Cardiac muscle cell (in vitro differentiated cells and primary cell): ENCODE results near the gene MTUS2. TPM values are rescaled to one million over a fixed set of nuclear protein-coding genes. Genes with fewer than 3 reads are reported as not detected.
A peak's percentile ranks its signal among the peaks of the same experiment; 100 is the strongest.

ENCODE experiments used
- DNase-seq, 2 donors: peaks; one replicate each; pipeline versions ENCODE4 v3.0.0 to v3.0.0-alpha.2; 2010 to 2017; ENCODE audit warnings: low read depth in 1 of 2, low spot score in 1 of 2
- H3K27ac ChIP-seq: fragments of 200-600 bp; sonication (generic); 2 replicates; pipeline ENCODE4 v1.5.1; 2016
- H3K27me3 ChIP-seq: fragments of 200-600 bp; sonication (generic); 2 replicates; pipeline ENCODE4 v1.6.0; 2016; ENCODE audit warnings: control low read depth
- H3K36me3 ChIP-seq: fragments of 200-600 bp; sonication (generic); 2 replicates; pipeline ENCODE4 v1.5.1; 2016; ENCODE audit warnings: control low read depth
- H3K4me1 ChIP-seq: fragments of 200-600 bp; sonication (generic); 2 replicates; pipeline ENCODE4 v1.8.1; 2017; ENCODE audit warnings: low read depth, mild to moderate bottlenecking, mixed run types
- H3K4me3 ChIP-seq: fragments of 200-600 bp; sonication (generic); 2 replicates; pipeline ENCODE4 v1.5.1; 2016; ENCODE audit warnings: mild to moderate bottlenecking
- H3K9me3 ChIP-seq: fragments of 200-600 bp; sonication (generic); 2 replicates; pipeline ENCODE4 v1.5.1; 2017; ENCODE audit warnings: low read depth, mild to moderate bottlenecking, control low read depth
- CTCF ChIP-seq: IDR thresholded peaks from 2 replicates; pipeline ENCODE4 v1.5.1; 2012; ENCODE audit warnings: low read depth, mild to moderate bottlenecking, low read length
- polyA plus RNA-seq: library from polyadenylated mRNA; unstranded; fragments of >200 nt; fragmentation: Nextera tagmentation; extraction: Ambion mirVana; gene quantifications from 2 replicates; pipeline ENCODE4 v1.2.1, GENCODE V29; 2016
- total RNA-seq: library from RNA; depleted of rRNA; stranded (reverse); fragments of >200 nt; gene quantifications from 2 replicates; pipeline ENCODE4 v1.2.3, GENCODE V29; 2016

The MTUS2 gene
- total and polyA plus RNA-seq, 2 experiments from 2014 or later = 31.6 to 96.9 TPM

- peak overlapping the region; percentile 50 for H3K27ac ChIP-seq
- peaks cover 2% of the 10 kb centered on the region for H3K36me3 ChIP-seq
- no peak for TF ChIP-seq CTCF
- no peak for DNase-seq
- no peaks in the 10 kb centered on the region for H3K9me3 ChIP-seq
- H3K4me3 ChIP-seq = no peak overlapping the region
- H3K4me1 ChIP-seq = peaks cover 19% of the 10 kb centered on the region
- H3K27me3 ChIP-seq = no peaks in the 10 kb centered on the region
These were observed 720.2 kb downstream of the MTUS2 start for GRCh38 chr13:29540334-29540733.

DNA sequence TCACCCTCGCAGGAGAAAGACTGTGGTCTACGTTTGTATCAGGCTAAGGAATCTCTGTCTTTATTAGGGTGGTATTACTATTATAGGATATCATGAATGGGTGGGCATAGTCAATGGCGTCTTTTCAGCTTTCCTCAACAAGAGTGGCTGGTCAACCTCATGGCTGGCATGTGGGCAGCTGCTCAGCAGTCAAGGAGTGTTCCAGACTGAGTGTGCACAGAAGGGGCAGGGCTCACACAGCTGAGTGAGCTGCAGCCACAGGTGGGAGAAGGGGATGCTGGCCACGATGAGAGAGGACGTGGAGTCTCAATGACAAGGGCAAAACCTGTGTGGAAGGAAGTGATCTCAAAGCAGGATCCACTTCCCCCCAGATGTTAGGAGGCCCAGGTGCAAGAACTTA is 720.7 kb downstream of the MTUS2 start:
- TF ChIP-seq CTCF = no peak
- H3K27ac ChIP-seq = peak overlapping the region; percentile 50
- H3K36me3 ChIP-seq = no peaks in the 10 kb centered on the region
- H3K4me3 ChIP-seq = no peak overlapping the region
- DNase-seq = no peak
- no peaks in the 10 kb centered on the region for H3K9me3 ChIP-seq
- H3K4me1 ChIP-seq = peaks cover 19% of the 10 kb centered on the region
- H3K27me3 ChIP-seq = no peaks in the 10 kb centered on the region

GRCh38 chr13:29541400-29541799 is 721.3 kb downstream of the MTUS2 start:
- no peaks in the 10 kb centered on the region for H3K27me3 ChIP-seq
- DNase-seq = no peak
- no peak for TF ChIP-seq CTCF
- H3K9me3 ChIP-seq = no peaks in the 10 kb centered on the region
- H3K36me3 ChIP-seq = no peaks in the 10 kb centered on the region
- no peak overlapping the region for H3K27ac ChIP-seq
- no peak overlapping the region for H3K4me3 ChIP-seq
- H3K4me1 ChIP-seq = peaks cover 19% of the 10 kb centered on the region

- no peaks in the 10 kb centered on the region for H3K27me3 ChIP-seq
- no peak overlapping the region for H3K27ac ChIP-seq
- no peaks in the 10 kb centered on the region for H3K36me3 ChIP-seq
- TF ChIP-seq CTCF = no peak
- no peak overlapping the region for H3K4me3 ChIP-seq
- peaks cover 25% of the 10 kb centered on the region for H3K4me1 ChIP-seq
- no peak for DNase-seq
- no peaks in the 10 kb centered on the region for H3K9me3 ChIP-seq
These were observed 722.2 kb downstream of the MTUS2 start for GRCh38 chr13:29542381-29542780.

GRCh38 chr13:29543230-29544215 is 723.4 kb downstream of the MTUS2 start:
- Histone ChIP-seq H3K27me3 (no peaks in the 10 kb centered on the region), H3K36me3 (no peaks in the 10 kb centered on the region), H3K9me3 (no peaks in the 10 kb centered on the region), H3K4me1 (peaks cover 37% of the 10 kb centered on the region), H3K4me3 (no peak overlapping the region), H3K27ac (no peak overlapping the region)
- peak in 1 of 2 donors; percentile 29 for DNase-seq
- TF ChIP-seq CTCF = no peak
